NT2/D1 (cell line): ENCODE measurements around the gene STAT4.

Experiments
- DNase-seq: peaks from one replicate; pipeline ENCODE4 v3.0.0-alpha.2; 2011; ENCODE audit warnings: low read depth, low spot score
- H3K27me3 ChIP-seq: 2 replicates; pipeline ENCODE4 v1.6.0; 2011; ENCODE audit warnings: mild to moderate bottlenecking; ENCODE audit not compliant: insufficient read length, insufficient read depth
- H3K36me3 ChIP-seq: 2 replicates; pipeline ENCODE4 v1.6.1; 2011; ENCODE audit warnings: mild to moderate bottlenecking, low read length, mixed read lengths; ENCODE audit not compliant: insufficient read depth, insufficient read length
- H3K4me1 ChIP-seq: 2 replicates; pipeline ENCODE4 v1.5.1; 2011; ENCODE audit not compliant: insufficient read depth, insufficient read length
- H3K4me3 ChIP-seq: 2 replicates; pipeline ENCODE4 v1.5.1; 2011; ENCODE audit warnings: low read depth; ENCODE audit not compliant: insufficient read length
- H3K9ac ChIP-seq: 2 replicates; pipeline ENCODE4 v1.6.0; 2011; ENCODE audit warnings: low read depth; ENCODE audit not compliant: insufficient read length
- H3K9me3 ChIP-seq: 2 replicates; pipeline ENCODE4 v1.5.1; 2011; ENCODE audit warnings: mild to moderate bottlenecking, low read length; ENCODE audit not compliant: insufficient read depth
- SUZ12 ChIP-seq: IDR thresholded peaks from 2 replicates; pipeline ENCODE4 v1.6.1; 2011; ENCODE audit not compliant: insufficient read length, insufficient read depth; ENCODE audit errors: extremely low read depth
- YY1 ChIP-seq: IDR thresholded peaks from 2 replicates; pipeline ENCODE4 v1.6.1; 2011; ENCODE audit not compliant: insufficient read length, insufficient read depth
- ZNF274 ChIP-seq: IDR thresholded peaks from 2 replicates; pipeline ENCODE4 v1.6.1; 2011; ENCODE audit warnings: mild to moderate bottlenecking, low read depth, low read length

The STAT4 gene

GRCh38 chr2:191180276-191180675 lies 29.5 kb upstream of the STAT4 start:
- no peak for DNase-seq
- Histone ChIP-seq H3K9me3 (no peaks in the 10 kb centered on the region), H3K36me3 (no peaks in the 10 kb centered on the region), H3K4me1 (no peaks in the 10 kb centered on the region), H3K27me3 (no peaks in the 10 kb centered on the region), H3K4me3 (no peak overlapping the region), H3K9ac (no peak overlapping the region)
- no peak for TF ChIP-seq SUZ12

GRCh38 chr2:191178806-191179514 lies 28.2 kb upstream of the STAT4 start:
- no peak for TF ChIP-seq ZNF274
- TF ChIP-seq YY1, result no peak
- TF ChIP-seq SUZ12, result no peak
- DNase-seq, result no peak
- Histone ChIP-seq H3K9me3 (no peaks in the 10 kb centered on the region), H3K4me3 (no peak overlapping the region), H3K4me1 (no peaks in the 10 kb centered on the region), H3K27me3 (no peaks in the 10 kb centered on the region), H3K36me3 (no peaks in the 10 kb centered on the region), H3K9ac (no peak overlapping the region)

- TF ChIP-seq ZNF274, result no peak
- TF ChIP-seq SUZ12, result no peak
- no peak for TF ChIP-seq YY1
- no peak overlapping the region for H3K4me3 ChIP-seq
Measured at GRCh38 chr2:191177751-191178736, 27.2 kb upstream of the STAT4 start.

GRCh38 chr2:191176801-191177438 lies 26.1 kb upstream of the STAT4 start:
- no peaks in the 10 kb centered on the region for H3K4me1 ChIP-seq
- no peaks in the 10 kb centered on the region for H3K9me3 ChIP-seq
- H3K9ac ChIP-seq, result no peak overlapping the region
- DNase-seq, result no peak
- no peaks in the 10 kb centered on the region for H3K27me3 ChIP-seq
- H3K4me3 ChIP-seq, result no peak overlapping the region
- no peak for TF ChIP-seq YY1
- TF ChIP-seq SUZ12, result no peak
- TF ChIP-seq ZNF274, result no peak
- H3K36me3 ChIP-seq, result no peaks in the 10 kb centered on the region

More at GRCh38 chr2:191177751-191178736, 27.2 kb upstream of the STAT4 start:
- Histone ChIP-seq H3K4me1 (no peaks in the 10 kb centered on the region), H3K36me3 (no peaks in the 10 kb centered on the region), H3K9me3 (no peaks in the 10 kb centered on the region), H3K27me3 (no peaks in the 10 kb centered on the region), H3K9ac (no peak overlapping the region)
- DNase-seq, result no peak

GRCh38 chr2:191176305-191176704 lies 25.5 kb upstream of the STAT4 start:
- TF ChIP-seq YY1, result no peak
- no peak for TF ChIP-seq SUZ12
- no peak for TF ChIP-seq ZNF274
- no peak for DNase-seq

GRCh38 chr2:191174442-191174841 lies 23.6 kb upstream of the STAT4 start:
- Histone ChIP-seq H3K9ac (no peak overlapping the region), H3K4me1 (no peaks in the 10 kb centered on the region), H3K4me3 (no peak overlapping the region), H3K36me3 (no peaks in the 10 kb centered on the region), H3K9me3 (no peaks in the 10 kb centered on the region), H3K27me3 (no peaks in the 10 kb centered on the region)
- no peak for DNase-seq
- TF ChIP-seq YY1 (no peak), ZNF274 (no peak), SUZ12 (no peak)

More at GRCh38 chr2:191176305-191176704, 25.5 kb upstream of the STAT4 start:
- Histone ChIP-seq H3K27me3 (no peaks in the 10 kb centered on the region), H3K9ac (no peak overlapping the region), H3K4me3 (no peak overlapping the region), H3K4me1 (no peaks in the 10 kb centered on the region), H3K36me3 (no peaks in the 10 kb centered on the region), H3K9me3 (no peaks in the 10 kb centered on the region)

- Histone ChIP-seq H3K4me3 (no peak overlapping the region), H3K9ac (no peak overlapping the region)
Measured at GRCh38 chr2:191173206-191173605, 22.4 kb upstream of the STAT4 start.

More at GRCh38 chr2:191173206-191173605, 22.4 kb upstream of the STAT4 start:
- no peaks in the 10 kb centered on the region for H3K9me3 ChIP-seq
- TF ChIP-seq SUZ12 (no peak), YY1 (no peak), ZNF274 (no peak)
- H3K36me3 ChIP-seq, result no peaks in the 10 kb centered on the region
- DNase-seq, result no peak
- H3K27me3 ChIP-seq, result no peaks in the 10 kb centered on the region
- H3K4me1 ChIP-seq, result no peaks in the 10 kb centered on the region
